Neural cell (in vitro differentiated cells): ENCODE data around the gene TCF25. TPM values are rescaled to one million over a fixed set of nuclear protein-coding genes. Genes with fewer than 3 reads are reported as not detected.

Experiments
- H2AFZ ChIP-seq: fragments of 200-600, 300-800 bp; sonication (generic), shearing (Covaris generic); 2 replicates; pipeline ENCODE4 v1.6.0; 2014; ENCODE audit warnings: low read depth, mild to moderate bottlenecking, antibody characterized with exemption, low read length, moderate library complexity
- H3F3A ChIP-seq: fragments of 200-600 bp; shearing (Covaris generic); 2 replicates; pipeline ENCODE4 v1.6.1; 2016; ENCODE audit warnings: mild to moderate bottlenecking, moderate library complexity, mixed read lengths, antibody characterized with exemption, low read length; ENCODE audit not compliant: insufficient read depth, poor library complexity, severe bottlenecking
- H3K27ac ChIP-seq: fragments of 200-600, 300-800 bp; sonication (generic), shearing (Covaris generic); 2 replicates; pipeline ENCODE4 v1.5.1; 2014; ENCODE audit warnings: mild to moderate bottlenecking, low read length, moderate library complexity
- H3K27me3 ChIP-seq: fragments of 300-800, 200-600 bp; sonication (generic), shearing (Covaris generic); 2 replicates; pipeline ENCODE4 v1.6.0; 2014; ENCODE audit warnings: mild to moderate bottlenecking, low read depth, low read length, moderate library complexity; ENCODE audit not compliant: insufficient read depth
- H3K36me3 ChIP-seq: fragments of 300-800, 200-600 bp; sonication (generic), shearing (Covaris generic); 2 replicates; pipeline ENCODE4 v1.5.1; 2014; ENCODE audit warnings: mild to moderate bottlenecking, antibody characterized with exemption, low read length, moderate library complexity; ENCODE audit not compliant: insufficient read depth
- H3K4me2 ChIP-seq: fragments of 300-800, 200-600 bp; sonication (generic), shearing (Covaris generic); 2 replicates; pipeline ENCODE4 v1.6.0; 2014; ENCODE audit warnings: mild to moderate bottlenecking, low read length
- H3K4me3 ChIP-seq: fragments of 300-800, 200-600 bp; sonication (generic), shearing (Covaris generic); 2 replicates; pipeline ENCODE4 v1.5.1; 2014; ENCODE audit warnings: mild to moderate bottlenecking, low read length, moderate library complexity
- H3K79me2 ChIP-seq: fragments of 200-600 bp; shearing (Covaris generic); replicated peaks from 2 replicates; pipeline ENCODE4 v1.6.0; 2014; ENCODE audit warnings: mild to moderate bottlenecking, low read length, moderate library complexity; ENCODE audit not compliant: insufficient read depth
- H3K9ac ChIP-seq: fragments of 300-800, 200-600 bp; sonication (generic), shearing (Covaris generic); 2 replicates; pipeline ENCODE4 v1.6.1; 2016; ENCODE audit warnings: mild to moderate bottlenecking, low read length, mixed read lengths
- H3K9me2 ChIP-seq: fragments of 200-600 bp; shearing (Covaris generic); 2 replicates; pipeline ENCODE4 v1.6.1; 2016; ENCODE audit warnings: mild to moderate bottlenecking, low read length, mixed read lengths; ENCODE audit not compliant: insufficient read depth
- H3K9me3 ChIP-seq: fragments of 200-600, 300-800 bp; sonication (generic), shearing (Covaris generic); 2 replicates; pipeline ENCODE4 v1.6.1; 2016; ENCODE audit warnings: mild to moderate bottlenecking, mixed run types, low read length, moderate library complexity, mixed read lengths
- H4K20me1 ChIP-seq: fragments of 200-600 bp; shearing (Covaris generic); 2 replicates; pipeline ENCODE4 v1.6.1; 2016; ENCODE audit warnings: mild to moderate bottlenecking, mixed run types; ENCODE audit not compliant: insufficient read depth
- EP300 ChIP-seq: fragments of 450-650 bp; conservative IDR thresholded peaks from 2 replicates; pipeline ENCODE4 v1.6.1; 2014; ENCODE audit warnings: antibody characterized with exemption, mild to moderate bottlenecking, moderate library complexity; ENCODE audit not compliant: poor library complexity, severe bottlenecking
- EZH2 ChIP-seq: fragments of 200-600, 300-800 bp; shearing (Covaris generic), sonication (generic); IDR thresholded peaks from 2 replicates; pipeline ENCODE4 v1.6.1; 2014; ENCODE audit warnings: antibody characterized with exemption, low read length, borderline replicate concordance, mild to moderate bottlenecking; ENCODE audit not compliant: insufficient read depth, poor library complexity, severe bottlenecking
- MXI1 ChIP-seq: fragments of 450-650 bp; conservative IDR thresholded peaks from 2 replicates; pipeline ENCODE4 v1.6.1; 2014; ENCODE audit warnings: antibody characterized with exemption, mild to moderate bottlenecking; ENCODE audit not compliant: poor library complexity, severe bottlenecking
- POLR2AphosphoS5 ChIP-seq: IDR thresholded peaks from 2 replicates; pipeline ENCODE4 v1.6.1; 2012
- RAD21 ChIP-seq: fragments of 450-650 bp; conservative IDR thresholded peaks from 2 replicates; pipeline ENCODE4 v1.6.1; 2014; ENCODE audit warnings: antibody characterized with exemption, mild to moderate bottlenecking, moderate library complexity
- SMC3 ChIP-seq: fragments of 450-650 bp; conservative IDR thresholded peaks from 2 replicates; pipeline ENCODE4 v1.6.1; 2014; ENCODE audit warnings: antibody characterized with exemption, mild to moderate bottlenecking, moderate library complexity; ENCODE audit not compliant: poor library complexity
- TAF1 ChIP-seq: IDR thresholded peaks from 2 replicates; pipeline ENCODE4 v1.6.1; 2012; ENCODE audit warnings: low read depth
- polyA plus RNA-seq: library from polyadenylated mRNA; depleted of rRNA; stranded (reverse); fragments of >200 nt; gene quantifications from 2 replicates; pipeline ENCODE4 v1.2.3, GENCODE V29; 2014
- TF ChIP-seq, protein P1 (sequence below): IDR thresholded peaks from 2 replicates; pipeline ENCODE4 v1.6.1; 2012; ENCODE audit warnings: borderline replicate concordance
- TF ChIP-seq, protein P2 (sequence below): fragments of 450-650 bp; IDR thresholded peaks from 2 replicates; pipeline ENCODE4 v1.5.1; 2014; ENCODE audit warnings: antibody characterized with exemption, mild to moderate bottlenecking, moderate library complexity; ENCODE audit not compliant: poor library complexity, severe bottlenecking

The TCF25 gene
- polyA plus RNA-seq, 1 donor from 2014 or later: 200 TPM

GRCh38 chr16:89898201-89898967 lies 25.0 kb downstream of the TCF25 start:
- Histone ChIP-seq H3F3A (no peaks in the 10 kb centered on the region), H2AFZ (no peak overlapping the region), H3K36me3 (no peaks in the 10 kb centered on the region), H3K27me3 (no peaks in the 10 kb centered on the region), H3K4me3 (no peak overlapping the region), H4K20me1 (no peaks in the 10 kb centered on the region), H3K79me2 (no peaks in the 10 kb centered on the region), H3K9me2 (no peaks in the 10 kb centered on the region), H3K9me3 (no peaks in the 10 kb centered on the region), H3K4me2 (no peak overlapping the region), H3K9ac (no peak overlapping the region), H3K27ac (no peak overlapping the region)
- TF ChIP-seq, protein P1, sequence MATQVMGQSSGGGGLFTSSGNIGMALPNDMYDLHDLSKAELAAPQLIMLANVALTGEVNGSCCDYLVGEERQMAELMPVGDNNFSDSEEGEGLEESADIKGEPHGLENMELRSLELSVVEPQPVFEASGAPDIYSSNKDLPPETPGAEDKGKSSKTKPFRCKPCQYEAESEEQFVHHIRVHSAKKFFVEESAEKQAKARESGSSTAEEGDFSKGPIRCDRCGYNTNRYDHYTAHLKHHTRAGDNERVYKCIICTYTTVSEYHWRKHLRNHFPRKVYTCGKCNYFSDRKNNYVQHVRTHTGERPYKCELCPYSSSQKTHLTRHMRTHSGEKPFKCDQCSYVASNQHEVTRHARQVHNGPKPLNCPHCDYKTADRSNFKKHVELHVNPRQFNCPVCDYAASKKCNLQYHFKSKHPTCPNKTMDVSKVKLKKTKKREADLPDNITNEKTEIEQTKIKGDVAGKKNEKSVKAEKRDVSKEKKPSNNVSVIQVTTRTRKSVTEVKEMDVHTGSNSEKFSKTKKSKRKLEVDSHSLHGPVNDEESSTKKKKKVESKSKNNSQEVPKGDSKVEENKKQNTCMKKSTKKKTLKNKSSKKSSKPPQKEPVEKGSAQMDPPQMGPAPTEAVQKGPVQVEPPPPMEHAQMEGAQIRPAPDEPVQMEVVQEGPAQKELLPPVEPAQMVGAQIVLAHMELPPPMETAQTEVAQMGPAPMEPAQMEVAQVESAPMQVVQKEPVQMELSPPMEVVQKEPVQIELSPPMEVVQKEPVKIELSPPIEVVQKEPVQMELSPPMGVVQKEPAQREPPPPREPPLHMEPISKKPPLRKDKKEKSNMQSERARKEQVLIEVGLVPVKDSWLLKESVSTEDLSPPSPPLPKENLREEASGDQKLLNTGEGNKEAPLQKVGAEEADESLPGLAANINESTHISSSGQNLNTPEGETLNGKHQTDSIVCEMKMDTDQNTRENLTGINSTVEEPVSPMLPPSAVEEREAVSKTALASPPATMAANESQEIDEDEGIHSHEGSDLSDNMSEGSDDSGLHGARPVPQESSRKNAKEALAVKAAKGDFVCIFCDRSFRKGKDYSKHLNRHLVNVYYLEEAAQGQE: no peak
- TF ChIP-seq RAD21 (no peak), POLR2AphosphoS5 (no peak), TAF1 (no peak), SMC3 (no peak)
- TF ChIP-seq, protein P2, sequence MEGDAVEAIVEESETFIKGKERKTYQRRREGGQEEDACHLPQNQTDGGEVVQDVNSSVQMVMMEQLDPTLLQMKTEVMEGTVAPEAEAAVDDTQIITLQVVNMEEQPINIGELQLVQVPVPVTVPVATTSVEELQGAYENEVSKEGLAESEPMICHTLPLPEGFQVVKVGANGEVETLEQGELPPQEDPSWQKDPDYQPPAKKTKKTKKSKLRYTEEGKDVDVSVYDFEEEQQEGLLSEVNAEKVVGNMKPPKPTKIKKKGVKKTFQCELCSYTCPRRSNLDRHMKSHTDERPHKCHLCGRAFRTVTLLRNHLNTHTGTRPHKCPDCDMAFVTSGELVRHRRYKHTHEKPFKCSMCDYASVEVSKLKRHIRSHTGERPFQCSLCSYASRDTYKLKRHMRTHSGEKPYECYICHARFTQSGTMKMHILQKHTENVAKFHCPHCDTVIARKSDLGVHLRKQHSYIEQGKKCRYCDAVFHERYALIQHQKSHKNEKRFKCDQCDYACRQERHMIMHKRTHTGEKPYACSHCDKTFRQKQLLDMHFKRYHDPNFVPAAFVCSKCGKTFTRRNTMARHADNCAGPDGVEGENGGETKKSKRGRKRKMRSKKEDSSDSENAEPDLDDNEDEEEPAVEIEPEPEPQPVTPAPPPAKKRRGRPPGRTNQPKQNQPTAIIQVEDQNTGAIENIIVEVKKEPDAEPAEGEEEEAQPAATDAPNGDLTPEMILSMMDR: no peak

DNA sequence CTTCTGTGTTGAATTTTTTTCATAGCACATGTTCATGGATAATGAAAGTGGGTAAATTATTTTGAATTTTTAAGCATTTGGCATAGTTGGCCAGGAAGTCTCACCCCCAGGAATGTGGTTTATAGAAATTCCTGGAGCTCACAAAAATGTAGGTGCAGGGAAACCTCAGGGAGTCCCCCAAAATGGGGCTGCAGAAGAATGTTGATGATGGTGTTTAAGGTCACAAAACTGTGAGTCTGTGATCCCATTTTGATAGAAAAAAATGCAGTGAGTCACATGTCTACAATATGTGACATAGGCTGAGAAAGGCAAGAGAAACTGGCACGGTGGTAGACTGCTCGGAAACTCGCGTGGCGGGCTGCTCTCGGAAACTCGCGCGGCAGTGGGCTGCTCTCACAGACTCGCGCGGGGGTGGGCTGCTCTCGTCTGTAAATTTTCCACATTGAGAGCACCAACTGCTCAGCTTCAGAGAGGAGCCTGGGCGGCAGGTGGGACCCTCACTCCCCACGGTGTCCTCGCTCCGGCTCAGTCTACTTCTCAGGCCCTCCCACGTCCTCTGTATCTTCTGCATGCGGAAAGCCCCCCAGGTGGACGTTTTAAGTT lies 26.6 kb downstream of the TCF25 start:
- TF ChIP-seq EP300 (no peak), EZH2 (no peak), POLR2AphosphoS5 (no peak), RAD21 (no peak), SMC3 (no peak), TAF1 (no peak), MXI1 (no peak)
- TF ChIP-seq, protein P1: no peak
- TF ChIP-seq, protein P2: no peak
- no peaks in the 10 kb centered on the region for H3K36me3 ChIP-seq
- no peaks in the 10 kb centered on the region for H3K79me2 ChIP-seq

More for the DNA sequence above, 26.6 kb downstream of the TCF25 start:
- Histone ChIP-seq H4K20me1 (no peaks in the 10 kb centered on the region), H3F3A (no peaks in the 10 kb centered on the region), H3K27ac (no peak overlapping the region), H3K4me2 (no peak overlapping the region), H3K9me3 (no peaks in the 10 kb centered on the region), H3K4me3 (no peak overlapping the region), H3K27me3 (no peaks in the 10 kb centered on the region), H3K9me2 (no peaks in the 10 kb centered on the region), H2AFZ (no peak overlapping the region), H3K9ac (no peak overlapping the region)
